Activated CD4-positive, alpha-beta T cell treated with anti-CD3 and anti-CD28 coated beads, Interleukin-2, amount 10 ng/mL, durations not matched to agents 7 days and 5 days (primary cell): ENCODE measurements around the gene ZBTB8OS. TPM values are rescaled to one million over a fixed set of nuclear protein-coding genes. Genes with fewer than 3 reads are reported as not detected.
A peak's percentile ranks its signal among the peaks of the same experiment; 100 is the strongest.
"Not testable (repeated sequence)": the region's sequence is repeated elsewhere in the genome, so short reads cannot be mapped to it uniquely, and the experiment has no call there.

Source experiments
- CTCF ChIA-PET: fragments of 350-600 bp; sonication (Branson Sonifier 250); formaldehyde crosslinking; loops from one replicate; lab custom pipeline; 2021; ENCODE audit warnings: antibody characterized with exemption; lab: Charles Lee
- POLR2A ChIA-PET: fragments of 350-600 bp; sonication (Branson Sonifier 250); formaldehyde crosslinking; loops from one replicate; lab custom pipeline; 2021; ENCODE audit warnings: antibody characterized with exemption; lab: Charles Lee
- DNase-seq: peaks from one replicate; pipeline ENCODE4 v3.0.0-alpha.2; 2020
- H3K27ac Mint-ChIP-seq: one replicate; pipeline ENCODE4 v1.8.0; 2021; ENCODE audit warnings: mild to moderate bottlenecking, moderate library complexity, mixed read lengths
- H3K27me3 Mint-ChIP-seq: one replicate; pipeline ENCODE4 v1.8.0; 2021; ENCODE audit warnings: mixed read lengths
- H3K36me3 Mint-ChIP-seq: one replicate; pipeline ENCODE4 v1.8.0; 2021; ENCODE audit warnings: low read depth, mixed read lengths
- H3K4me1 Mint-ChIP-seq: one replicate; pipeline ENCODE4 v1.8.0; 2021; ENCODE audit warnings: mixed read lengths
- H3K4me3 Mint-ChIP-seq: one replicate; pipeline ENCODE4 v1.8.0; 2021; ENCODE audit warnings: mild to moderate bottlenecking, moderate library complexity, mixed read lengths
- H3K9me3 Mint-ChIP-seq: one replicate; pipeline ENCODE4 v1.8.0; 2021; ENCODE audit warnings: mixed read lengths
- total RNA-seq, 2 experiments: library from RNA; stranded (reverse); gene quantifications; one replicate each; pipeline ENCODE4 v1.2.3, GENCODE V29; 2021

The ZBTB8OS gene
- total RNA-seq, 2 experiments from 2014 or later, result 51.0 to 57.6 TPM

- CTCF ChIA-PET, result interaction anchor here (0.6 to 0.7 kb wide), 2 partner anchors 133 to 607 kb away, joined by 3 to 4 read pairs; no protein-coding TSS in a partner anchor
- DNase-seq, H3K9me3 Mint-ChIP-seq, H3K4me3 Mint-ChIP-seq, POLR2A ChIA-PET, H3K27me3 Mint-ChIP-seq, H3K36me3 Mint-ChIP-seq, H3K27ac Mint-ChIP-seq: not testable (repeated sequence)
- peaks cover 14% of the 10 kb centered on the region for H3K4me1 Mint-ChIP-seq
These were observed 8.0 kb downstream of the ZBTB8OS start for GRCh38 chr1:32642292-32642827.

GRCh38 chr1:32639489-32640075 lies 10.8 kb downstream of the ZBTB8OS start:
- CTCF ChIA-PET, result interaction anchor here (0.5 kb wide), 1 partner anchor 70 kb away, joined by 3 read pairs; no protein-coding TSS in a partner anchor
- POLR2A ChIA-PET, result no interaction called here
- no peak overlapping the region for H3K27ac Mint-ChIP-seq
- H3K36me3 Mint-ChIP-seq, result peaks cover 7% of the 10 kb centered on the region
- no peak overlapping the region for H3K4me3 Mint-ChIP-seq
- DNase-seq, result no peak
- no peaks in the 10 kb centered on the region for H3K9me3 Mint-ChIP-seq
- no peaks in the 10 kb centered on the region for H3K27me3 Mint-ChIP-seq
- H3K4me1 Mint-ChIP-seq, result peaks cover 8% of the 10 kb centered on the region

GRCh38 chr1:32636914-32637645 lies 13.3 kb downstream of the ZBTB8OS start:
- no peak for DNase-seq
- POLR2A ChIA-PET, result no interaction called here
- Mint-ChIP-seq H3K9me3 (no peaks in the 10 kb centered on the region), H3K4me3 (no peak overlapping the region), H3K4me1 (peaks cover 10% of the 10 kb centered on the region), H3K36me3 (peaks cover 21% of the 10 kb centered on the region), H3K27ac (no peak overlapping the region), H3K27me3 (no peaks in the 10 kb centered on the region)
- CTCF ChIA-PET, result interaction anchor here (0.6 to 1.1 kb wide), 4 partner anchors 13 to 162 kb away, joined by 3 to 5 read pairs (median 4); partner anchors contain the start of gene ZBTB8OS

GRCh38 chr1:32635508-32636277 lies 14.7 kb downstream of the ZBTB8OS start:
- POLR2A ChIA-PET, result no interaction called here
- DNase-seq, result no peak
- H3K4me3 Mint-ChIP-seq, result no peak overlapping the region
- H3K27me3 Mint-ChIP-seq, result no peaks in the 10 kb centered on the region
- H3K9me3 Mint-ChIP-seq, result no peaks in the 10 kb centered on the region
- H3K4me1 Mint-ChIP-seq, result peaks cover 8% of the 10 kb centered on the region
- peaks cover 23% of the 10 kb centered on the region for H3K36me3 Mint-ChIP-seq
- H3K27ac Mint-ChIP-seq, result no peak overlapping the region
- CTCF ChIA-PET, result interaction anchor here (0.6 to 0.7 kb wide), 2 partner anchors 14 to 399 kb away, joined by 3 to 5 read pairs; no protein-coding TSS in a partner anchor

GRCh38 chr1:32632829-32633228 lies 17.5 kb downstream of the ZBTB8OS start:
- peaks cover 14% of the 10 kb centered on the region for H3K4me1 Mint-ChIP-seq
- ChIA-PET POLR2A (no interaction called here), CTCF (interaction anchor here (1.0 kb wide), 1 partner anchor 8 kb away, joined by 4 read pairs; no protein-coding TSS in a partner anchor)
- H3K27ac Mint-ChIP-seq, result no peak overlapping the region
- no peaks in the 10 kb centered on the region for H3K9me3 Mint-ChIP-seq
- H3K36me3 Mint-ChIP-seq, result peaks cover 28% of the 10 kb centered on the region
- no peak for DNase-seq
- no peak overlapping the region for H3K4me3 Mint-ChIP-seq
- no peaks in the 10 kb centered on the region for H3K27me3 Mint-ChIP-seq

GRCh38 chr1:32630173-32630572 lies 20.2 kb downstream of the ZBTB8OS start:
- Mint-ChIP-seq H3K36me3 (peaks cover 44% of the 10 kb centered on the region), H3K4me1 (peaks cover 26% of the 10 kb centered on the region)
- H3K27me3 Mint-ChIP-seq, H3K4me3 Mint-ChIP-seq, H3K9me3 Mint-ChIP-seq, DNase-seq, H3K27ac Mint-ChIP-seq, POLR2A ChIA-PET: not testable (repeated sequence)
- CTCF ChIA-PET, result interaction anchor here (0.6 to 1.1 kb wide), 4 partner anchors 15 to 160 kb away, joined by 3 to 4 read pairs (median 4); no protein-coding TSS in a partner anchor

GRCh38 chr1:32627596-32628162 lies 22.7 kb downstream of the ZBTB8OS start:
- H3K36me3 Mint-ChIP-seq, result peaks cover 48% of the 10 kb centered on the region
- peak overlapping the region; percentile 96 for H3K27ac Mint-ChIP-seq
- H3K4me3 Mint-ChIP-seq, result peak overlapping the region; percentile 35
- POLR2A ChIA-PET, result no interaction called here
- CTCF ChIA-PET, result interaction anchor here (0.6 to 1.1 kb wide), 4 partner anchors 13 to 360 kb away, joined by 3 read pairs; no protein-coding TSS in a partner anchor
- peaks cover 36% of the 10 kb centered on the region for H3K4me1 Mint-ChIP-seq
- H3K9me3 Mint-ChIP-seq, result peaks cover 3% of the 10 kb centered on the region
- DNase-seq, result peak; percentile 47
- no peaks in the 10 kb centered on the region for H3K27me3 Mint-ChIP-seq

GRCh38 chr1:32626176-32626575 lies 24.2 kb downstream of the ZBTB8OS start:
- ChIA-PET POLR2A (no interaction called here), CTCF (no interaction called here)
- H3K9me3 Mint-ChIP-seq, result peaks cover 3% of the 10 kb centered on the region
- no peak overlapping the region for H3K27ac Mint-ChIP-seq
- H3K4me3 Mint-ChIP-seq, result no peak overlapping the region
- H3K27me3 Mint-ChIP-seq, result no peaks in the 10 kb centered on the region
- H3K4me1 Mint-ChIP-seq, result peaks cover 40% of the 10 kb centered on the region
- peaks cover 51% of the 10 kb centered on the region for H3K36me3 Mint-ChIP-seq
- DNase-seq, result no peak

GRCh38 chr1:32623775-32624174 lies 26.6 kb downstream of the ZBTB8OS start:
- ChIA-PET POLR2A (no interaction called here), CTCF (no interaction called here)
- Mint-ChIP-seq H3K27me3 (no peaks in the 10 kb centered on the region), H3K4me3 (no peak overlapping the region), H3K27ac (peak overlapping the region; percentile 3), H3K36me3 (peaks cover 56% of the 10 kb centered on the region), H3K9me3 (peaks cover 3% of the 10 kb centered on the region), H3K4me1 (peaks cover 47% of the 10 kb centered on the region)
- peak; percentile 14 for DNase-seq

- Mint-ChIP-seq H3K27me3 (no peaks in the 10 kb centered on the region), H3K4me3 (no peak overlapping the region), H3K27ac (peak overlapping the region; percentile 3), H3K36me3 (peaks cover 56% of the 10 kb centered on the region), H3K4me1 (peaks cover 43% of the 10 kb centered on the region), H3K9me3 (peaks cover 3% of the 10 kb centered on the region)
- POLR2A ChIA-PET, result no interaction called here
- DNase-seq, result no peak
- CTCF ChIA-PET, result no interaction called here
These were observed 27.3 kb downstream of the ZBTB8OS start for GRCh38 chr1:32622806-32623681.

GRCh38 chr1:32622205-32622604 lies 28.1 kb downstream of the ZBTB8OS start:
- no peak for DNase-seq
- H3K9me3 Mint-ChIP-seq, result peaks cover 3% of the 10 kb centered on the region
- CTCF ChIA-PET, result no interaction called here
- peaks cover 35% of the 10 kb centered on the region for H3K4me1 Mint-ChIP-seq
- H3K36me3 Mint-ChIP-seq, result peaks cover 52% of the 10 kb centered on the region
- H3K27me3 Mint-ChIP-seq, result no peaks in the 10 kb centered on the region
- no peak overlapping the region for H3K27ac Mint-ChIP-seq
- POLR2A ChIA-PET, result no interaction called here
- no peak overlapping the region for H3K4me3 Mint-ChIP-seq
